K562 (cell line): Measurements from ENCODE around the gene GADD45GIP1. TPM values are rescaled to one million over a fixed set of nuclear protein-coding genes. Genes with fewer than 3 reads are reported as not detected.
"Not testable (repeated sequence)": the region's sequence is repeated elsewhere in the genome, so short reads cannot be mapped to it uniquely, and the experiment has no call there.

ENCODE experiments used
- ATAC-seq: fragments of 200-7000 bp; cut with Tn5 transposase; 3 replicates; pipeline ENCODE4 v1.9.1; 2020; ENCODE audit warnings: moderate library complexity
- BruUV-seq: library from RNA; stranded (reverse); fragments of 400-500 nt; replicated peaks from 2 replicates; lab custom pipeline; 2021; lab: Mats Ljungman, UMichigan
- CTCF ChIA-PET: fragments of 300-600 bp; formaldehyde crosslinking; extraction: SDS; loops from one replicate; lab custom pipeline; 2021; ENCODE audit warnings: low intra/inter-chr PET ratio; lab: Yijun Ruan, JAX
- POLR2A ChIA-PET: fragments of 300-600, 350-650 bp; sonication (Branson Sonifier 250); formaldehyde crosslinking; extraction: SDS; loops from one replicate; lab custom pipeline; 2021; ENCODE audit warnings: antibody characterized with exemption, inconsistent platforms; lab: Yijun Ruan, JAX
- DNase-seq, 4 experiments: peaks; one replicate each; pipeline versions ENCODE4 v3.0.0 to v3.0.0-alpha.2; 2011 to 2018; ENCODE audit warnings: low spot score in 3 of 4, mixed read lengths in 3 of 4; ENCODE audit errors: extremely low read depth in 1 of 4
- FAIRE-seq: peaks from 2 replicates; lab custom pipeline; 2011; peaks lifted over from hg19 to GRCh38; lab: Jason Lieb, UNC
- H2AFZ ChIP-seq: 2 replicates; pipeline ENCODE4 v1.6.0; 2011; ENCODE audit warnings: low read depth, low read length, control low read depth, inconsistent platforms
- H3K27ac ChIP-seq: fragments of 200-600 bp; 3 replicates; pipeline ENCODE4 v1.8.0; 2011; ENCODE audit warnings: low read depth, mild to moderate bottlenecking, control low read depth, inconsistent platforms, low read length, moderate library complexity, mixed read lengths; ENCODE audit errors: extremely low read depth
- H3K27me3 ChIP-seq, 2 experiments: fragments of 300-600 bp in 1 of 2; 2 replicates in 1 of 2; 3 replicates in 1 of 2; pipeline versions ENCODE4 v1.6.0 to v1.8.0; 2011; ENCODE audit warnings: inconsistent platforms in 2 of 2, low read length in 2 of 2, mild to moderate bottlenecking in 1 of 2, mixed read lengths in 1 of 2, moderate library complexity in 1 of 2; ENCODE audit not compliant: control insufficient read depth in 2 of 2, insufficient read depth in 2 of 2
- H3K36me3 ChIP-seq: fragments of 300-600 bp; 3 replicates; pipeline ENCODE4 v1.8.0; 2011; ENCODE audit warnings: mild to moderate bottlenecking, low read length, inconsistent platforms; ENCODE audit not compliant: control insufficient read depth, insufficient read depth
- H3K4me1 ChIP-seq, 2 experiments: fragments of 200-600 bp in 1 of 2; replicated peaks in 1 of 2; 2 replicates in 1 of 2; 3 replicates in 1 of 2; pipeline versions ENCODE4 v1.5.1 to v1.8.0; 2011; ENCODE audit warnings: inconsistent platforms in 2 of 2, low read length in 2 of 2, mild to moderate bottlenecking in 1 of 2, mixed read lengths in 1 of 2, moderate library complexity in 1 of 2; ENCODE audit not compliant: control insufficient read depth in 2 of 2, insufficient read depth in 2 of 2
- H3K4me2 ChIP-seq: 2 replicates; pipeline ENCODE4 v1.6.1; 2011; ENCODE audit warnings: low read length, control low read depth, inconsistent platforms, mixed read lengths; ENCODE audit not compliant: insufficient read depth
- H3K4me3 ChIP-seq: fragments of 200-600 bp; sonication (generic), shearing (Covaris generic); 2 replicates; pipeline ENCODE4 v1.5.1; 2016; ENCODE audit warnings: control low read depth, inconsistent platforms
- H3K79me2 ChIP-seq: fragments of 200-600 bp; 3 replicates; pipeline ENCODE4 v1.8.0; 2011; ENCODE audit warnings: low read length, inconsistent platforms; ENCODE audit not compliant: control insufficient read depth, insufficient read depth
- H3K9ac ChIP-seq, 2 experiments: 2 replicates each; pipeline versions ENCODE4 v1.6.0 to v1.6.1; 2011; ENCODE audit warnings: low read depth in 2 of 2, low read length in 2 of 2, control low read depth in 1 of 2, inconsistent platforms in 1 of 2, mild to moderate bottlenecking in 1 of 2, mixed read lengths in 1 of 2; ENCODE audit not compliant: insufficient read depth in 1 of 2
- H3K9me1 ChIP-seq: one replicate; pipeline ENCODE4 v1.6.0; 2011; ENCODE audit warnings: inconsistent platforms, mild to moderate bottlenecking, low read length, moderate library complexity; ENCODE audit not compliant: control insufficient read depth, insufficient read depth
- H3K9me3 ChIP-seq: replicated peaks from 2 replicates; pipeline ENCODE4 v1.5.1; 2011; ENCODE audit warnings: low read depth, low read length, inconsistent platforms; ENCODE audit not compliant: control insufficient read depth, insufficient read depth
- H4K20me1 ChIP-seq: replicated peaks from 2 replicates; pipeline ENCODE4 v1.6.1; 2011; ENCODE audit warnings: low read length, inconsistent platforms, mixed read lengths; ENCODE audit not compliant: control insufficient read depth, insufficient read depth
- ETV1 ChIP-seq: fragments of 450-650 bp; conservative IDR thresholded peaks from 2 replicates; pipeline ENCODE4 v1.6.1; 2016; ENCODE audit warnings: missing genetic modification characterization, control low read depth, low read depth, missing compliant biosample characterization
- HMGXB4 ChIP-seq: sonication (generic); formaldehyde crosslinking; IDR thresholded peaks from 2 replicates; pipeline ENCODE4 v1.8.1; 2023; ENCODE audit warnings: mild to moderate bottlenecking, missing genetic modification reagents
- POLR2AphosphoS5 ChIP-seq: IDR thresholded peaks from 2 replicates; pipeline ENCODE4 v1.6.1; 2011; ENCODE audit warnings: mild to moderate bottlenecking, low read depth, low read length, moderate library complexity; ENCODE audit not compliant: control insufficient read depth, insufficient read depth
- SAFB ChIP-seq: fragments of 200-400 bp; formaldehyde crosslinking; IDR thresholded peaks from 2 replicates; pipeline ENCODE4 v1.6.1; 2017; ENCODE audit warnings: low read depth, low read length, borderline replicate concordance
- ZNF121 ChIP-seq: sonication (generic); formaldehyde crosslinking; conservative IDR thresholded peaks from 2 replicates; pipeline ENCODE4 v1.8.0; 2022; ENCODE audit warnings: missing genetic modification reagents
- WGBS: fragments of 100-300 bp; shearing (Covaris generic); methylation state at CpG from one replicate; pipeline ENCODE4 v1.1.6; 2016; ENCODE audit warnings: low coverage, mixed read lengths; ENCODE audit not compliant: insufficient coverage; ENCODE audit errors: missing lambda C conversion rate; 5-methylcytosine and 5-hydroxymethylcytosine counted together
- in situ Hi-C: fragments of 300-500 bp; cut with MboI; formaldehyde crosslinking; loops from 4 replicates; pipeline ENCODE4 v1.15.0; 2018; ENCODE audit warnings: inconsistent platforms, mixed read lengths
- intact Hi-C: fragments of 100-400 bp; cut with micrococcal nuclease; formaldehyde crosslinking; loops from 2 replicates; pipeline ENCODE4 v1.14.2; 2022
- polyA plus RNA-seq, 8 experiments: library from polyadenylated mRNA; depleted of rRNA in 4 of 8; stranded (reverse) in 5 of 8; unstranded in 3 of 8; fragments of >200 nt; fragmentation: Nextera tagmentation in 2 of 8; fragmentation: Illumina TruSeq in 1 of 8; extraction: Ambion mirVana in 2 of 8; extraction: Trizol in 1 of 8; gene quantifications; 2 replicates each; pipeline versions ENCODE4 v1.2.1 to v1.2.3, GENCODE V29; 2011 to 2014; ENCODE audit warnings: inconsistent platforms in 1 of 8, missing spikeins in 1 of 8
- total RNA-seq, 7 experiments: library from RNA; depleted of rRNA in 6 of 7; stranded (reverse); fragments of >200 nt in 6 of 7; fragmentation: Illumina TruSeq in 2 of 7; extraction: Trizol in 2 of 7; gene quantifications; 2 replicates each; pipeline versions ENCODE4 v1.2.1 to v1.2.3, GENCODE V29; 2011 to 2021; ENCODE audit warnings: low replicate concordance in 1 of 7
- TF ChIP-seq, protein P1 (sequence below): sonication (generic); formaldehyde crosslinking; IDR thresholded peaks from 2 replicates; pipeline ENCODE4 v1.8.0; 2022; ENCODE audit warnings: mild to moderate bottlenecking, missing genetic modification reagents
- TF ChIP-seq, protein P2 (sequence below): sonication (generic); formaldehyde crosslinking; IDR thresholded peaks from 2 replicates; pipeline ENCODE4 v1.9.0; 2022; ENCODE audit warnings: mild to moderate bottlenecking, missing genetic modification reagents

Gene GADD45GIP1
- total and polyA plus RNA-seq, 9 of the 15 experiments (the other 6 are each of a cell fraction or from before 2014, with no cell fraction given) = 5.1 to 161 (median 29.2) TPM

GRCh38 chr19:12952050-12952449, 5.0 kb downstream of the GADD45GIP1 start:
- H3K27ac ChIP-seq, H4K20me1 ChIP-seq, DNase-seq: not testable (repeated sequence)
- 89% methylated on average over 6 of the region's 6 CpGs for WGBS
- TF ChIP-seq ZNF121 (CRISPR knock-in tag) = peak; percentile 52
- TF ChIP-seq, all 486 proteins: peak for 1; not testable (repeated sequence) for 485
- H2AFZ ChIP-seq, H3K9ac ChIP-seq, H3K27me3 ChIP-seq, in situ Hi-C loops, H3K4me3 ChIP-seq, H3K4me2 ChIP-seq, CTCF ChIA-PET, FAIRE-seq, BruUV-seq, ATAC-seq, H3K9me1 ChIP-seq, intact Hi-C loops, H3K9me3 ChIP-seq: not testable (repeated sequence)
- Histone ChIP-seq H3K36me3 (peaks cover 84% of the 10 kb centered on the region), H3K4me1 (peaks cover 8 to 54% of the 10 kb centered on the region in 2 experiments; a peak in 4 of 5 replicates), H3K79me2 (peaks cover 66% of the 10 kb centered on the region)
- POLR2A ChIA-PET = interaction anchor here (0.6 to 1.7 kb wide), 5 partner anchors 13 to 401 kb away, joined by 3 to 7 read pairs (median 3); partner anchors contain the start of gene ZNF564

- 94% methylated on average over 15 of the region's 16 CpGs for WGBS
- no peak overlapping the region for H3K4me3 ChIP-seq
- no peaks in the 10 kb centered on the region for H3K9me3 ChIP-seq
- DNase-seq (no peak), FAIRE-seq (no peak), ATAC-seq (no peak)
- H3K79me2 ChIP-seq = peaks cover 57% of the 10 kb centered on the region
- H3K36me3 ChIP-seq = peaks cover 78% of the 10 kb centered on the region
- intact Hi-C loops = no loop called here
- H2AFZ ChIP-seq = no peak overlapping the region
- H4K20me1 ChIP-seq = no peaks in the 10 kb centered on the region; the same call in 1 of the 2 replicates
- H3K4me2 ChIP-seq = no peak overlapping the region
- peaks cover 5% of the 10 kb centered on the region for H3K9me1 ChIP-seq
- CTCF ChIA-PET = no interaction called here
- H3K9ac ChIP-seq = peak overlapping the region in 1 of 2 experiments; percentile 39; a peak in 2 of 4 replicates
- no TSS peak for BruUV-seq
- no peaks in the 10 kb centered on the region for H3K27me3 ChIP-seq
- TF ChIP-seq, protein P1, sequence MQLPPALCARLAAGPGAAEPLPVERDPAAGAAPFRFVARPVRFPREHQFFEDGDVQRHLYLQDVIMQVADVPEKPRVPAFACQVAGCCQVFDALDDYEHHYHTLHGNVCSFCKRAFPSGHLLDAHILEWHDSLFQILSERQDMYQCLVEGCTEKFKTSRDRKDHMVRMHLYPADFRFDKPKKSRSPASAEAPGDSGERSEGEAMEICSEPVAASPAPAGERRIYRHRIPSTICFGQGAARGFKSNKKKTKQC (CRISPR knock-in tag) = 0 out of 2 replicates have a peak, but pooled peaks have one; percentile 30
- TF ChIP-seq SAFB = no peak
- TF ChIP-seq, protein P2, sequence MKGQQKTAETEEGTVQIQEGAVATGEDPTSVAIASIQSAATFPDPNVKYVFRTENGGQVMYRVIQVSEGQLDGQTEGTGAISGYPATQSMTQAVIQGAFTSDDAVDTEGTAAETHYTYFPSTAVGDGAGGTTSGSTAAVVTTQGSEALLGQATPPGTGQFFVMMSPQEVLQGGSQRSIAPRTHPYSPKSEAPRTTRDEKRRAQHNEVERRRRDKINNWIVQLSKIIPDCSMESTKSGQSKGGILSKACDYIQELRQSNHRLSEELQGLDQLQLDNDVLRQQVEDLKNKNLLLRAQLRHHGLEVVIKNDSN = peak; percentile 10; the same call in 1 of the 2 replicates
- no peak for TF ChIP-seq ETV1 (tag)
- no peak for TF ChIP-seq HMGXB4 (CRISPR knock-in tag)
- TF ChIP-seq POLR2AphosphoS5 = 0 out of 2 replicates have a peak, but pooled peaks have one; percentile 19
- peaks cover 11 to 40% of the 10 kb centered on the region in 2 experiments; a peak in 4 of 5 replicates for H3K4me1 ChIP-seq
- in situ Hi-C loops = no loop called here
- POLR2A ChIA-PET = interaction anchor here (1.0 kb wide), 1 partner anchor 109 kb away, joined by 3 read pairs; no protein-coding TSS in a partner anchor
- H3K27ac ChIP-seq = no peak overlapping the region
Observed at GRCh38 chr19:12949363-12950283, 7.4 kb downstream of the GADD45GIP1 start.
